SK-N-SH (cell line): Measurements from ENCODE around the gene CACNG4. TPM values are rescaled to one million over a fixed set of nuclear protein-coding genes. Genes with fewer than 3 reads are reported as not detected.

ENCODE experiments used
- CTCF ChIA-PET: fragments of 300-600, 350-600 bp; formaldehyde crosslinking; extraction: SDS; loops from one replicate; lab custom pipeline; 2021; lab: Yijun Ruan, JAX
- POLR2A ChIA-PET: fragments of 350-600 bp; sonication (Branson Sonifier 250); formaldehyde crosslinking; extraction: SDS; loops from one replicate; lab custom pipeline; 2020; ENCODE audit warnings: antibody characterized with exemption, inconsistent platforms; lab: Yijun Ruan, JAX
- DNase-seq: peaks from one replicate; pipeline ENCODE4 v3.0.0; 2012
- H2AFZ ChIP-seq: fragments of 200-600 bp; sonication (generic); 2 replicates; pipeline ENCODE4 v1.8.1; 2016; ENCODE audit warnings: antibody characterized with exemption, mild to moderate bottlenecking, low read depth
- H3F3A ChIP-seq: fragments of 200-600 bp; sonication (generic); replicated peaks from 2 replicates; pipeline ENCODE3; 2016; ENCODE audit warnings: antibody characterized with exemption, mild to moderate bottlenecking; ENCODE audit not compliant: insufficient read depth
- H3K27ac ChIP-seq, 2 experiments: fragments of 200-500 bp in 1 of 2; fragments of 200-600 bp in 1 of 2; sonication (Bioruptor generic) in 1 of 2; sonication (generic), shearing (Covaris generic) in 1 of 2; 2 replicates each; pipeline versions ENCODE4 v1.5.1 to v1.6.1; 2014 to 2016; ENCODE audit warnings: low read depth in 2 of 2, inconsistent platforms in 1 of 2, low read length in 1 of 2, mild to moderate bottlenecking in 1 of 2, mixed read lengths in 1 of 2
- H3K27me3 ChIP-seq: fragments of 200-600 bp; sonication (generic), shearing (Covaris generic); 2 replicates; pipeline ENCODE4 v1.6.1; 2016; ENCODE audit warnings: mixed run types; ENCODE audit not compliant: insufficient read depth
- H3K36me3 ChIP-seq, 2 experiments: fragments of 200-500 bp in 1 of 2; fragments of 200-600 bp in 1 of 2; sonication (Bioruptor generic) in 1 of 2; sonication (generic) in 1 of 2; replicated peaks in 1 of 2; 2 replicates each; pipeline versions ENCODE3 to v1.5.1; 2014 to 2016; ENCODE audit warnings: low read length in 1 of 2, mild to moderate bottlenecking in 1 of 2; ENCODE audit not compliant: insufficient read depth in 2 of 2, control insufficient read depth in 1 of 2
- H3K4me1 ChIP-seq, 2 experiments: fragments of 200-500 bp in 1 of 2; fragments of 200-600 bp in 1 of 2; sonication (Bioruptor generic) in 1 of 2; sonication (generic), shearing (Covaris generic) in 1 of 2; 2 replicates each; pipeline versions ENCODE4 v1.5.1 to v1.6.1; 2014 to 2016; ENCODE audit warnings: low read depth in 1 of 2, low read length in 1 of 2, mixed run types in 1 of 2; ENCODE audit not compliant: insufficient read depth in 2 of 2, control insufficient read depth in 1 of 2
- H3K4me2 ChIP-seq: fragments of 200-600 bp; sonication (generic), shearing (Covaris generic); 2 replicates; pipeline ENCODE4 v1.6.1; 2017; ENCODE audit warnings: mixed run types
- H3K4me3 ChIP-seq, 2 experiments: fragments of 200-500 bp in 1 of 2; fragments of 200-600 bp in 1 of 2; sonication (Bioruptor generic) in 1 of 2; sonication (generic), shearing (Covaris generic) in 1 of 2; 2 replicates each; pipeline versions ENCODE4 v1.5.1 to v1.8.1; 2014 to 2016; ENCODE audit warnings: low read depth in 2 of 2, inconsistent platforms in 1 of 2, low read length in 1 of 2, mild to moderate bottlenecking in 1 of 2, mixed read lengths in 1 of 2, moderate library complexity in 1 of 2
- H3K79me2 ChIP-seq: fragments of 200-600 bp; sonication (generic); 2 replicates; pipeline ENCODE4 v1.8.1; 2017; ENCODE audit warnings: mild to moderate bottlenecking; ENCODE audit not compliant: insufficient read depth
- H3K9ac ChIP-seq: fragments of 200-600 bp; sonication (generic); 2 replicates; pipeline ENCODE4 v1.6.1; 2017; ENCODE audit warnings: mixed run types
- H3K9me2 ChIP-seq: fragments of 200-600 bp; sonication (generic); 2 replicates; pipeline ENCODE4 v1.6.1; 2017; ENCODE audit warnings: mixed run types
- H3K9me3 ChIP-seq: fragments of 200-600 bp; sonication (generic); 2 replicates; pipeline ENCODE4 v1.6.1; 2017; ENCODE audit warnings: mixed run types, mild to moderate bottlenecking, moderate library complexity
- H4K20me1 ChIP-seq: fragments of 200-600 bp; sonication (generic); 2 replicates; pipeline ENCODE4 v1.6.1; 2017; ENCODE audit warnings: mild to moderate bottlenecking, mixed run types; ENCODE audit not compliant: insufficient read depth
- CHD2 ChIP-seq: fragments of 150-350 bp; IDR thresholded peaks from 2 replicates; pipeline ENCODE4 v1.6.1; 2018; ENCODE audit warnings: low read length; ENCODE audit not compliant: partially characterized antibody
- EP300 ChIP-seq, 2 experiments: IDR thresholded peaks; 2 replicates each; pipeline versions ENCODE4 v1.4.0 to v1.6.1; 2012; ENCODE audit warnings: borderline replicate concordance in 1 of 2, low read depth in 1 of 2, low read length in 1 of 2
- EZH2phosphoT487 ChIP-seq: fragments of 200-600 bp; sonication (generic); IDR thresholded peaks from 2 replicates; pipeline ENCODE4 v1.6.1; 2017; ENCODE audit warnings: low read depth, mixed run types, mild to moderate bottlenecking, antibody characterized with exemption, moderate library complexity, borderline replicate concordance
- FOSL2 ChIP-seq: IDR thresholded peaks from 2 replicates; pipeline ENCODE4 v1.4.0; 2012; ENCODE audit warnings: low read depth, mild to moderate bottlenecking, moderate library complexity, borderline replicate concordance
- FOXJ3 ChIP-seq: sonication (generic); formaldehyde crosslinking; IDR thresholded peaks from 2 replicates; pipeline ENCODE4 v1.5.1; 2020; ENCODE audit warnings: mild to moderate bottlenecking, missing genetic modification reagents
- FOXM1 ChIP-seq: IDR thresholded peaks from 2 replicates; pipeline ENCODE4 v1.4.0; 2012; ENCODE audit warnings: low read depth, mild to moderate bottlenecking
- GABPA ChIP-seq: IDR thresholded peaks from 2 replicates; pipeline ENCODE4 v1.4.0; 2012; ENCODE audit warnings: low read depth, mild to moderate bottlenecking
- POLR2AphosphoS5 ChIP-seq: IDR thresholded peaks from 2 replicates; pipeline ENCODE4 v1.6.1; 2012; ENCODE audit warnings: low read depth, low read length
- RCOR1 ChIP-seq: fragments of 150-350 bp; IDR thresholded peaks from 2 replicates; pipeline ENCODE4 v1.6.1; 2017; ENCODE audit warnings: antibody characterized with exemption, low read length
- RFX5 ChIP-seq: IDR thresholded peaks from 2 replicates; pipeline ENCODE4 v1.6.1; 2012; ENCODE audit warnings: mild to moderate bottlenecking, improper control_type of control experiment, low read length
- RXRA ChIP-seq: IDR thresholded peaks from 2 replicates; pipeline ENCODE4 v1.4.0; 2012; ENCODE audit warnings: low read depth, mild to moderate bottlenecking, borderline replicate concordance
- TAF1 ChIP-seq: IDR thresholded peaks from 2 replicates; pipeline ENCODE4 v1.6.1; 2012; ENCODE audit warnings: low read depth, mild to moderate bottlenecking, low read length, moderate library complexity, borderline replicate concordance
- TCF12 ChIP-seq: IDR thresholded peaks from 2 replicates; pipeline ENCODE4 v1.4.0; 2012
- USF2 ChIP-seq: fragments of 150-350 bp; IDR thresholded peaks from 2 replicates; pipeline ENCODE4 v1.6.1; 2017; ENCODE audit warnings: antibody characterized with exemption, low read length, low read depth, borderline replicate concordance
- YY1 ChIP-seq: IDR thresholded peaks from 2 replicates; pipeline ENCODE4 v1.4.0; 2012; ENCODE audit warnings: low read depth, mild to moderate bottlenecking
- WGBS: methylation state at CpG from one replicate; pipeline ENCODE4 v1.1.6; 2017; ENCODE audit warnings: low lambda C conversion rate; 5-methylcytosine and 5-hydroxymethylcytosine counted together
- polyA plus RNA-seq, 3 experiments: library from polyadenylated mRNA; depleted of rRNA; stranded (reverse); fragments of >200 nt; gene quantifications; 2 replicates each; pipeline ENCODE4 v1.2.3, GENCODE V29; 2012
- TF ChIP-seq, protein P1 (sequence below): fragments of 200-600 bp; sonication (generic); IDR thresholded peaks from 2 replicates; pipeline ENCODE4 v1.6.1; 2017; ENCODE audit warnings: antibody characterized with exemption, mild to moderate bottlenecking, moderate library complexity
- TF ChIP-seq, protein P2 (sequence below): IDR thresholded peaks from 2 replicates; pipeline ENCODE4 v1.4.0; 2012; ENCODE audit warnings: low read depth, borderline replicate concordance
- TF ChIP-seq, protein P3 (sequence below): IDR thresholded peaks from 2 replicates; pipeline ENCODE4 v1.4.0; 2012; ENCODE audit warnings: low read depth, borderline replicate concordance

The CACNG4 gene
- polyA plus RNA-seq, 1 of the 3 experiments (the other 2 are of a cell fraction), result 13.2 TPM

- Histone ChIP-seq H3K4me3 (no peak overlapping the region), H3K9me3 (no peaks in the 10 kb centered on the region), H3K9ac (no peak overlapping the region), H3K4me1 (peaks cover 0 to 3% of the 10 kb centered on the region in 2 experiments; a peak in 1 of 4 replicates), H3K36me3 (no peaks in the 10 kb centered on the region), H4K20me1 (no peaks in the 10 kb centered on the region)
- CTCF ChIA-PET, result no interaction called here
- DNase-seq, result no peak
- 85% methylated on average over 5 of the region's 5 CpGs for WGBS
- TF ChIP-seq RXRA (no peak), TCF12 (no peak), USF2 (no peak), EZH2phosphoT487 (no peak), CHD2 (no peak), EP300 (IDR thresholded peaks at IDR 0.05; ENCODE audit: borderline replicate concordance in 1 of 2, low read depth in 1 of 2, low read length in 1 of 2) (no peak), FOXM1 (no peak), TAF1 (no peak), RCOR1 (no peak), YY1 (no peak), RFX5 (no peak), GABPA (no peak), FOXJ3 (CRISPR knock-in tag) (no peak), FOSL2 (no peak), POLR2AphosphoS5 (no peak)
- TF ChIP-seq, protein P1, sequence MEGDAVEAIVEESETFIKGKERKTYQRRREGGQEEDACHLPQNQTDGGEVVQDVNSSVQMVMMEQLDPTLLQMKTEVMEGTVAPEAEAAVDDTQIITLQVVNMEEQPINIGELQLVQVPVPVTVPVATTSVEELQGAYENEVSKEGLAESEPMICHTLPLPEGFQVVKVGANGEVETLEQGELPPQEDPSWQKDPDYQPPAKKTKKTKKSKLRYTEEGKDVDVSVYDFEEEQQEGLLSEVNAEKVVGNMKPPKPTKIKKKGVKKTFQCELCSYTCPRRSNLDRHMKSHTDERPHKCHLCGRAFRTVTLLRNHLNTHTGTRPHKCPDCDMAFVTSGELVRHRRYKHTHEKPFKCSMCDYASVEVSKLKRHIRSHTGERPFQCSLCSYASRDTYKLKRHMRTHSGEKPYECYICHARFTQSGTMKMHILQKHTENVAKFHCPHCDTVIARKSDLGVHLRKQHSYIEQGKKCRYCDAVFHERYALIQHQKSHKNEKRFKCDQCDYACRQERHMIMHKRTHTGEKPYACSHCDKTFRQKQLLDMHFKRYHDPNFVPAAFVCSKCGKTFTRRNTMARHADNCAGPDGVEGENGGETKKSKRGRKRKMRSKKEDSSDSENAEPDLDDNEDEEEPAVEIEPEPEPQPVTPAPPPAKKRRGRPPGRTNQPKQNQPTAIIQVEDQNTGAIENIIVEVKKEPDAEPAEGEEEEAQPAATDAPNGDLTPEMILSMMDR, result no peak
- TF ChIP-seq, protein P2, sequence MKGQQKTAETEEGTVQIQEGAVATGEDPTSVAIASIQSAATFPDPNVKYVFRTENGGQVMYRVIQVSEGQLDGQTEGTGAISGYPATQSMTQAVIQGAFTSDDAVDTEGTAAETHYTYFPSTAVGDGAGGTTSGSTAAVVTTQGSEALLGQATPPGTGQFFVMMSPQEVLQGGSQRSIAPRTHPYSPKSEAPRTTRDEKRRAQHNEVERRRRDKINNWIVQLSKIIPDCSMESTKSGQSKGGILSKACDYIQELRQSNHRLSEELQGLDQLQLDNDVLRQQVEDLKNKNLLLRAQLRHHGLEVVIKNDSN, result no peak
- TF ChIP-seq, protein P3, sequence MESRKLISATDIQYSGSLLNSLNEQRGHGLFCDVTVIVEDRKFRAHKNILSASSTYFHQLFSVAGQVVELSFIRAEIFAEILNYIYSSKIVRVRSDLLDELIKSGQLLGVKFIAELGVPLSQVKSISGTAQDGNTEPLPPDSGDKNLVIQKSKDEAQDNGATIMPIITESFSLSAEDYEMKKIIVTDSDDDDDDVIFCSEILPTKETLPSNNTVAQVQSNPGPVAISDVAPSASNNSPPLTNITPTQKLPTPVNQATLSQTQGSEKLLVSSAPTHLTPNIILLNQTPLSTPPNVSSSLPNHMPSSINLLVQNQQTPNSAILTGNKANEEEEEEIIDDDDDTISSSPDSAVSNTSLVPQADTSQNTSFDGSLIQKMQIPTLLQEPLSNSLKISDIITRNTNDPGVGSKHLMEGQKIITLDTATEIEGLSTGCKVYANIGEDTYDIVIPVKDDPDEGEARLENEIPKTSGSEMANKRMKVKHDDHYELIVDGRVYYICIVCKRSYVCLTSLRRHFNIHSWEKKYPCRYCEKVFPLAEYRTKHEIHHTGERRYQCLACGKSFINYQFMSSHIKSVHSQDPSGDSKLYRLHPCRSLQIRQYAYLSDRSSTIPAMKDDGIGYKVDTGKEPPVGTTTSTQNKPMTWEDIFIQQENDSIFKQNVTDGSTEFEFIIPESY, result no peak
- TF ChIP-seq, all 33 proteins: peak for 0
- Histone ChIP-seq H3K9me2 (no peaks in the 10 kb centered on the region), H3K79me2 (no peaks in the 10 kb centered on the region), H3K27me3 (no peaks in the 10 kb centered on the region), H3K27ac (no peak overlapping the region), H3K4me2 (no peak overlapping the region), H3F3A (no peaks in the 10 kb centered on the region), H2AFZ (no peak overlapping the region)
- POLR2A ChIA-PET, result no interaction called here
Measured at GRCh38 chr17:67054608-67055007, 90.1 kb downstream of the CACNG4 start.
